Stimulated activated CD8-positive, alpha-beta memory T cell treated with anti-CD3 and anti-CD28 coated beads, Interleukin-4, amount 100 ng/mL, for 24 hours (primary cell): Measurements from ENCODE around the gene ADIPOR2.
"Not testable (repeated sequence)": the region's sequence is repeated elsewhere in the genome, so short reads cannot be mapped to it uniquely, and the experiment has no call there.

Experiments used
- DNase-seq: peaks from one replicate; pipeline ENCODE4 v3.0.0-alpha.2; 2020; ENCODE audit warnings: low read depth

Gene ADIPOR2

GRCh38 chr12:1665366-1665765 is 25.5 kb upstream of the ADIPOR2 start:
- no peak for DNase-seq

GRCh38 chr12:1666215-1666614 is 24.7 kb upstream of the ADIPOR2 start:
- DNase-seq, result no peak

- DNase-seq, result no peak
Measured at GRCh38 chr12:1666685-1667162, 24.1 kb upstream of the ADIPOR2 start.

GRCh38 chr12:1668833-1669543 is 21.9 kb upstream of the ADIPOR2 start:
- no peak for DNase-seq

DNA sequence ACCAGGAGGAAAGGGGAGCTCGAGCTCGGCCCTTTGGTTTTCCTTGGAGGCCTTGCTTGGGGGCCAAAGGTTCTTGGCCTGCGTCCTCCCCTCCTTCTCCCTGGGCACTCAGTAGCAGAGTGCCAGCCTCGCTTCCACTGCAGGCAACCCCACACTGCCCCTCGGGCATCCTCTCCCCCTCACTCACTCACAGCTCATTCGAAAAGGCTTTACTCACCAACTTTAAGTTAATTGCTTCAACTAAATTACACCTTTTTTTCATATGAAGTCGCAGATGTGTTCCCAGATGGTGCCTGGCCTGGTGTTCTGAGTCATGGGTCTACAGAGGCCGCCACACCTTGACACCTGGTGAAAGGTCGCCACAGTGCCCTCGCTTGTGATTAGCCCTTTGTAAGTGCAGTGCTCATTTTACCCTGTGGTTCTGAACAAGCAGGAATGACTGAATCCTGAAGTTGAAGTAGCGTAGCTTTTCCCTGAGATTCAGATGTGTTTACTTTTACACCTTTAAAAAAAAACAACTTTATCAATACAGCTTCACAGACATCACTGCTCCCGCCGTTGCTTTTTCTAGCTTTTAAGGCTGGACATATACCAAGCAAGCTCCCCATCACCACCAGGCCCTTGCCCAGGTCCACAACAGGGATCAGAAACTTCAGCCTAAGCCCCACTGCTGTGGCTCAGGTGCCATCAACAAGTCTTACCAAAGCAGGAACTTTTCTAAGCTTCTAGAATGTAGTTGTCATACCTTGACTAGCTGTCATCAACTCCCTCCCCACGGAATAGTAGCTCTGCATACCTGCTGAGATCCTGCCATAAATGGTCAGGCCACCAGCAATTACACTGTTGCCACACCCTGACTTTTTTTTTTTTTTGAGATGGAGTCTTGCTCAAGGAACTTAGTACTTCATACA is 20.3 kb upstream of the ADIPOR2 start:
- DNase-seq, result no peak

- no peak for DNase-seq
Measured at GRCh38 chr12:1676043-1676442, 14.8 kb upstream of the ADIPOR2 start.

DNA sequence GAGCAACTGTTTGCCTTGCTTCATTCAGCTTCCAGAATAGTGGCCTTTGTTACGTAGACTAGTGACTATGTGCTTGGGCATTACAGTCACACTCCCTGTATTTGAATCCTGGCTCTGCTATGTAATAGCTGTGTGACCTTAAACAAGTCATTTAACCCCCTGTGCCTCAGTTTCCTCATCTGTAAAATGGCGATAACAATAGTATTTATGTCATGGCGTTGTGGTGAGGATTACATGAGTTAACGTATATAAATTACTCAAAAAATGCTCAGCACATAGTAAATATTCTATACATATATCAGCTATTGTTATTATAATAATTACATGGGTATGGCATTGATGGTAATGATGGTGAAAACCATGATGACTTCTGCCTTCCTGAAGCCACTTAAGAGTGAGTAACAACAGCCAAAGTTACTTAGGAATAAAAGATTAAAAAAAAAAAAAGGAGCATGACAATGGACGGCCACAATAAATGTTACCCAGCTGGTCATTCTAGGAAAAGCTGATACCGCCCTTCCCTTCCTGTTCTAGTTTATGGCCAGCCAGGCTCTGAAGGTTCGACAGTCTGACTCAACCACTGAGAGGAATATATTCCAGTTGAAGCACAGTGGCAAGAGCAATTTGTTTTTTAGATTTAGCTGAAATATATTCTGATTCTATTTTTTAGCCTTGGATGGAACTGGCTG is 9.9 kb upstream of the ADIPOR2 start:
- DNase-seq, result no peak

- no peak for DNase-seq
Measured at GRCh38 chr12:1681493-1681807, 9.4 kb upstream of the ADIPOR2 start.

DNA sequence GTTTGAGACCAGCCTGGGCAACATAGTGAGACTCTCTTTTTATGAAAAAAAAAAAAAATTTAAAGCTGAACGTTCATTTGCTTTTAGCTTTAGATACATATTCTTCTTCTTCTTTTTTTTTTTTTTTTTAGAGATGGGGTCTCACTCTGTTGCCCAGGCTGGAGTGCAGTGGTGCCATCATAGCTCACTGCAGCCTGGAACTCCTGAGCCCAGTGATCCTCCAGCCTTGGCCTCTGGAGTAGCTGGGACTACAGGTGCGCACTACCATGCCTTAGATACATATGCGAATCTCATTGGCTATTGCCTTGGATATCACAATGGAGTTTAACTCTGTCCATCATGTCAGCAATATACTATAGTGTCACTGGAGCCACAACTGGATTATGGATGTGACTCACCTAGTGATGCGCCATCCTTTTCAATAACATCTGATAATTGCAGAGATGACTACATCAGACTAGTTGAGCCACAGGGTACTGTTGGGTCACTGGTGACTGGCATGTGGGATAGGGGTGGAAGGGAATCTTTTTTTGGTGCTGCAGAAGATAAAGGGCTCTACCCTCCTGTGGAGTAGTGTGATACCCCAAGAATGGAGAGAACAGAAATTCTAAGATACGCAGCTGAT is 2.7 kb upstream of the ADIPOR2 start:
- no peak for DNase-seq

GRCh38 chr12:1691123-1692007 is 495 bp downstream of the ADIPOR2 start:
- peak; percentile 11 for DNase-seq

- DNase-seq, result no peak
Measured at GRCh38 chr12:1692226-1692625, 1.4 kb downstream of the ADIPOR2 start.

DNA sequence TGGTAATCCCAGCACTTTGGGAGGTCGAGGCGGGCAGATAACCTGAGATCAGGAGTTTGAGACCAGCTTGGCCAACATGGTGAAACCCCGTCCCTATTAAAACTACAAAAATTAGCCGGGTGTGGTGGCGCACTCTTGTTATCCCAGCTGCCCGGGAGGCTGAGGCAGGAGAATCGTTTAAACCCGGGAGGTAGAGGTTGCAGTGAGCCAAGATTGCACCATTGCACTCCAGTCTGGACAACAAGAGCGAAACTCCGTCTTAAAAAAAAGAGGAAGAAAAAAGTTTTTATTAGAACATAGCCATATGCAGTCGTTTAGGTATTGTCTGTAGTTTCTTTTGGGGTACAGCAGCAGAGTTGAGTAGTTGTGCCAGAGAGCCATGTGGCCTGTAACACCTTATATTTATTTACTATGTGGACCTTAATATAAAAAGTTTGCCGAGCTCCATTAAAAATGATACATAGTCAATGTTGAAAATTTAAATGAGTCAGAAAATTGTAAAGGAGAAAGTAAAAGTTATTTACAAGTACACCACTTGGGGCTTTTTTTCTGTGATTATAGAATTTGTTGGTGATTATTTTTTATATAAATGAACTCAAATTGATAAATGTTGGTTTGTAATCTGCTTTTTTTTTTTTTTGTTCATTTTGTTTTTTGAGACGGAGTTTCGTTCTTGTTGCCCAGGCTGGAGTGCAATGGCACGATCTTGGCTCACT is 2.2 kb downstream of the ADIPOR2 start:
- DNase-seq, result no peak

DNA sequence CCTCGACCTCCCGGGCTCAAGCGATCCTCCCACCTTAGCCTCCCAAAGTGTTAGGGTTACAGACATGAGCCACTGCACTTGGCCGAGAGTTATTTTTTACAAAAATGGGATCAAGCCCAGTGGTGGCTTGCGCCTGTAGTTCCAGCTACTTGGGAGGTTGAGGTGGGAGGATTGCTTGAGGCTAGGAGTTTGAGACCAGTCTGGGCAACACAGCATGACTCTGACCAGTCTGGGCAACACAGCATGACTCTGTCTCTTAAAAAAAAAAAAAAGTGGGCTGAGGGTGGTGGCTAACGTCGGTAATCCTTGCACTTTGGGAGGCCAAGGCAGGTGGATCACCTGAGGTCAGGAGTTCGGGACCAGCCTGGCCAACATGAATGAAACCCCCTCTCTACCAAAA is 4.2 kb downstream of the ADIPOR2 start:
- DNase-seq, result not testable (repeated sequence)

- no peak for DNase-seq
Measured at GRCh38 chr12:1695886-1696670, 5.2 kb downstream of the ADIPOR2 start.

- DNase-seq, result no peak
Measured at GRCh38 chr12:1696800-1697199, 5.9 kb downstream of the ADIPOR2 start.

DNA sequence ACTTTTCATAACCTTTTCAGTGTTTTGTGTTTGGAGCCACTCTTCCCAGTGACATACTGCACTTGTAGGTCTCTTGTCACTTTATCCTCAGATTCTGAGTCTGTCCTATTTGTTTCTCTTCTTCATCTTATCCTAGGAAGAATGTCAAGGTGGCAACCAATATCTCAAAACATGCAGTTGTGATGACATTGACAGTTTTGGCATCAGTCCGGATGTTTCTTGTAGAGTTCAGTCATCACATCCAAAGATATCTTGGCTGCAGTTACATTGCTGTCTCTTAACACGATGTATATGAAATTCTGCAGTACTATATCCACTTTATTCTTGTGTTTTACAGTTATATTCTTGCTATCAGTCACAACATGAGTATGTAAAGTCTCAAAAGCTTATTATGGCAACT is 6.4 kb downstream of the ADIPOR2 start:
- DNase-seq, result no peak

DNA sequence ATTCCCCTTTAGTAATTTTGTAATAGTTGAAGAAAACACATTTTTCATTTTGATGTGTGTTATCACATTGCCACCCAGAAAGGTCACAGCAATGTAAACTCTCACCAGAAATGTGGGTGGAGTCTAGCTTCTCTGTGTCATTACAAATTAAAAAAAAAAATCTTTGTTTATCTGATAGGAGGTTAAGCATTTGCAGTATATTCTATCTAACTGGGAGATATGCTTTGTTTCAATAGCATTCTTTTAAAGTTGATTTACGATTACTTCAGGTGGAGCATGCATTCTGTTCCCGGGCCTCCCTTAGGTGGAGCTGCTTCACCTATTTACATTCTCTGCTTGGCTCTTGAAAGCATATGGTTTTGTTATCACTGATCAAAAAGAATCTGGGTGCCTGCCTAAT is 7.8 kb downstream of the ADIPOR2 start:
- no peak for DNase-seq

DNA sequence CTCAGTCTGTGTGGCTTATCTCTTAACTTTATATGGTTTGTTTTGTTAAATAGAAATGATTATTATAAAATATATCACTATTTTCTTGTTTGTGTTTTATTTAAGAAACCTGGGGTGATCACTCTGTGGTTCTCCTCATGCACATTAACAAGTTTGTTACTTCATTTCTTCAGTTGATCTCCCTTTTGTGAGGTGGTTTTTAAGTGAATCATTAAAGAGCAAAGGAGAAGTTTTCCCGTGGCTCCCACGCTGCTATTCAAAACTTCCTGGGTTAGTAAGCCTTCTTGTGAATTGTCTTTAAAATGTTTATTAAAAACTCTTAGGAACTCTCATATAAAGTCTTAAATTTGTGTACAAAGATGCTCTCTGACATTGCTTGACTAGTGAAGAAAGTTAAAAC is 11.8 kb downstream of the ADIPOR2 start:
- DNase-seq, result no peak

DNA sequence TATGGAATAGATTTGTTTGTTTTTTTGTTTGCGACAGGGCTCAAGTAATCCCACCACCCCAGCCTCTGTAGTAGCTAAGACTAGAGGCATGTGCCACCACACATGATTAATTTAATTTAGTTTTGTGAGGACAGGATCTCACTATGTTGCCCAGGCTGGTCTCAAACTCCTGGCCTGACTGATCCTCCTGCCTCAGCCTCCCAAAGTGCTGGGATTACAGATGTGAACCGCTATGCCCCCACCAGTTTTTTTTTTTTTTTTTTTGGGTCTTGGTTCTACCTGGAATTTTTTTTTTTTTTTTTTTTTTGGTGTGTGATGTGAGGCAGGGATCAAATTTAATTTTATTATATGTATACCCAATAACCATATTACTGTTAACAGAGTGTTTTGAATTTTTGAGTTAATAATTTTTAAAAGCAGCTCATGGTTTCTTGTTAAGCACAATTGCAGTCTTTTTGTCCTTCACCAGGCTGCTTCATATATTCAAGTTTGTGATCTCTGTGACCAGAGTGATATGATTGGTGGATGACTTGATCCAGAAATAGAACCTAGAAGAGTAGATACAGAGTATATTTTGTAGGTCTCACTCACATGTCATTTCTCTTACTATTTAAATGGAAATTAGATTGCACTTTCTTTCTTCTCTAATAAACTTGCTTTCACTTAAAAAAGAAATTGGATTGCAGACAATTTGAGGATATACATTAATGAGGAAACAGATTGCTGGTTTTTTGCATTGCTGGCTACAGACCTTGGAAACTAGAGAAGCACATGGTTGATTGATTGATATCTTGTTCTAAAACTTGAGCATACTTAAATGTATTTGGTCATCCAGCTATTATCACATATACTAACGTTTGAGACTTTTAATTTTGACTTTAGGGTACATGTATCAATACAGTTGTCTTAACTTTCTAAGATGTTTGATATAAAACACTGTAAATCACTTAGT is 13.2 kb downstream of the ADIPOR2 start:
- no peak for DNase-seq
